Thyroid gland (tissue), 4 donors: ENCODE results near the gene IQSEC3.

Experiments
- CTCF ChIP-seq, 6 experiments: fragments of 200-600 bp in 3 of 6; fragments of 450-650 bp in 3 of 6; sonication (generic) in 3 of 6; IDR thresholded peaks; one replicate each; pipeline ENCODE4 v1.5.1; 2016 to 2019; ENCODE audit warnings: antibody characterized with exemption in 6 of 6, mild to moderate bottlenecking in 2 of 6, inconsistent platforms in 1 of 6, moderate library complexity in 1 of 6
- POLR2A ChIP-seq, 2 donors: fragments of 450-650 bp; IDR thresholded peaks; one replicate each; pipeline ENCODE4 v1.6.1; 2017; ENCODE audit warnings: antibody characterized with exemption in 2 of 2, mild to moderate bottlenecking in 2 of 2, moderate library complexity in 1 of 2

GRCh38 chr12:154058-154457 lies 87.5 kb downstream of the IQSEC3 start:
- no peak for TF ChIP-seq CTCF (IDR thresholded peaks at IDR 0.05)
- TF ChIP-seq POLR2A (IDR thresholded peaks at IDR 0.05): no peak
